Mesenchymal stem cell (in vitro differentiated cells and primary cell): ENCODE measurements around the gene WDR18.
A peak's percentile ranks its signal among the peaks of the same experiment; 100 is the strongest.

ENCODE experiments used
- DNase-seq: peaks from one replicate; pipeline ENCODE4 v3.0.0-alpha.2; 2013
- H2AFZ ChIP-seq: one replicate; pipeline ENCODE4 v1.6.1; 2013; ENCODE audit warnings: low read depth, mild to moderate bottlenecking, control low read depth, inconsistent platforms, low read length, moderate library complexity
- H2AK5ac ChIP-seq: 2 replicates; pipeline ENCODE4 v1.6.1; 2013; ENCODE audit warnings: low read length, moderate library complexity, mild to moderate bottlenecking, inconsistent platforms; ENCODE audit not compliant: severe bottlenecking
- H2BK120ac ChIP-seq: one replicate; pipeline ENCODE4 v1.6.1; 2013; ENCODE audit warnings: low read depth, mild to moderate bottlenecking, inconsistent platforms, low read length, moderate library complexity
- H2BK12ac ChIP-seq, 2 experiments: one replicate each; pipeline ENCODE4 v1.6.1; 2013; ENCODE audit warnings: inconsistent platforms in 2 of 2, low read length in 2 of 2, mild to moderate bottlenecking in 2 of 2, moderate library complexity in 2 of 2, control low read depth in 1 of 2
- H2BK15ac ChIP-seq: one replicate; pipeline ENCODE4 v1.6.1; 2013; ENCODE audit warnings: mild to moderate bottlenecking, low read depth, inconsistent platforms; ENCODE audit not compliant: poor library complexity, severe bottlenecking
- H2BK5ac ChIP-seq: 2 replicates; pipeline ENCODE4 v1.6.1; 2013; ENCODE audit warnings: low read depth, mild to moderate bottlenecking, low read length, control low read depth, inconsistent platforms; ENCODE audit not compliant: poor library complexity, severe bottlenecking
- H3K14ac ChIP-seq, 2 experiments: one replicate each; pipeline ENCODE4 v1.6.1; 2013; ENCODE audit warnings: inconsistent platforms in 2 of 2, low read length in 2 of 2, control low read depth in 1 of 2, mild to moderate bottlenecking in 1 of 2, moderate library complexity in 1 of 2
- H3K18ac ChIP-seq, 2 experiments: one replicate each; pipeline ENCODE4 v1.6.1; 2013; ENCODE audit warnings: inconsistent platforms in 2 of 2, low read length in 2 of 2, control low read depth in 1 of 2, low read depth in 1 of 2, mild to moderate bottlenecking in 1 of 2
- H3K23ac ChIP-seq, 2 experiments: one replicate each; pipeline ENCODE4 v1.6.1; 2013; ENCODE audit warnings: inconsistent platforms in 2 of 2, low read length in 2 of 2, mild to moderate bottlenecking in 2 of 2, moderate library complexity in 2 of 2, control low read depth in 1 of 2
- H3K27ac ChIP-seq: 2 replicates; pipeline ENCODE4 v1.5.1; 2013; ENCODE audit warnings: mild to moderate bottlenecking, moderate library complexity, low read length, control low read depth, inconsistent platforms; ENCODE audit not compliant: poor library complexity, severe bottlenecking
- H3K27me3 ChIP-seq, 2 experiments: 2 replicates each; pipeline versions ENCODE4 v1.6.1 to v1.7.0; 2013; ENCODE audit warnings: low read length in 2 of 2, mild to moderate bottlenecking in 2 of 2, moderate library complexity in 2 of 2, control low read depth in 1 of 2, inconsistent platforms in 1 of 2; ENCODE audit not compliant: control insufficient read depth in 1 of 2, insufficient read depth in 1 of 2
- H3K36me3 ChIP-seq, 2 experiments: 2 replicates each; pipeline versions ENCODE4 v1.6.1 to v1.7.0; 2013; ENCODE audit warnings: low read length in 2 of 2, control low read depth in 1 of 2, inconsistent platforms in 1 of 2, low read depth in 1 of 2, mild to moderate bottlenecking in 1 of 2; ENCODE audit not compliant: insufficient read depth in 2 of 2, control insufficient read depth in 1 of 2
- H3K4ac ChIP-seq, 2 experiments: one replicate each; pipeline ENCODE4 v1.6.1; 2013; ENCODE audit warnings: inconsistent platforms in 2 of 2, low read length in 2 of 2, mild to moderate bottlenecking in 2 of 2, moderate library complexity in 2 of 2, control low read depth in 1 of 2, low read depth in 1 of 2
- H3K4me1 ChIP-seq: 2 replicates; pipeline ENCODE4 v1.6.1; 2013; ENCODE audit warnings: low read depth, low read length, control low read depth; ENCODE audit not compliant: control insufficient read depth, insufficient read depth
- H3K4me2 ChIP-seq: 2 replicates; pipeline ENCODE4 v1.6.1; 2013; ENCODE audit warnings: low read length, mild to moderate bottlenecking, inconsistent platforms; ENCODE audit not compliant: poor library complexity, severe bottlenecking
- H3K4me3 ChIP-seq, 2 experiments: 2 replicates each; pipeline versions ENCODE4 v1.5.1 to v1.7.0; 2013; ENCODE audit warnings: low read length in 2 of 2, mild to moderate bottlenecking in 2 of 2, control low read depth in 1 of 2, low read depth in 1 of 2; ENCODE audit not compliant: insufficient read depth in 1 of 2
- H3K79me1 ChIP-seq: replicated peaks from 2 replicates; pipeline ENCODE4 v1.6.1; 2013; ENCODE audit warnings: mild to moderate bottlenecking, control low read depth, low read length, inconsistent platforms; ENCODE audit not compliant: poor library complexity, severe bottlenecking
- H3K9ac ChIP-seq: 2 replicates; pipeline ENCODE4 v1.7.0; 2013; ENCODE audit warnings: mild to moderate bottlenecking, low read length, moderate library complexity
- H3K9me3 ChIP-seq: 2 replicates; pipeline ENCODE4 v1.7.0; 2013; ENCODE audit warnings: mild to moderate bottlenecking, low read length; ENCODE audit not compliant: control insufficient read depth
- H4K8ac ChIP-seq: one replicate; pipeline ENCODE4 v1.6.1; 2013; ENCODE audit warnings: inconsistent platforms, mild to moderate bottlenecking, low read length, moderate library complexity
- H4K91ac ChIP-seq: one replicate; pipeline ENCODE4 v1.6.1; 2013; ENCODE audit warnings: mild to moderate bottlenecking, low read length, inconsistent platforms
- WGBS: methylation state at CpG from one replicate; pipeline ENCODE4 v1.1.7; 2013; ENCODE audit warnings: mixed read lengths; 5-methylcytosine and 5-hydroxymethylcytosine counted together

WDR18 gene

GRCh38 chr19:964116-964520 lies 20.0 kb upstream of the WDR18 start:
- Histone ChIP-seq H2BK15ac (no peak overlapping the region), H3K9ac (no peak overlapping the region), H3K18ac (peak overlapping the region in 1 of 2 experiments; percentile 49), H2AK5ac (no peak overlapping the region), H3K27ac (peak overlapping the region; percentile 22), H3K4me2 (no peak overlapping the region), H2BK120ac (no peak overlapping the region), H3K4me1 (peaks cover 48% of the 10 kb centered on the region), H3K9me3 (no peaks in the 10 kb centered on the region), H3K14ac (peak overlapping the region in 1 of 2 experiments; percentile 63), H2BK5ac (no peak overlapping the region), H3K4ac (peak overlapping the region in 1 of 2 experiments; percentile 37), H4K91ac (peak overlapping the region; percentile 65), H3K27me3 (no peaks in the 10 kb centered on the region), H3K79me1 (peaks cover 26% of the 10 kb centered on the region), H4K8ac (peak overlapping the region; percentile 27), H2BK12ac (peak overlapping the region in 1 of 2 experiments; percentile 12), H3K4me3 (no peak overlapping the region), H3K36me3 (peaks cover 66 to 91% of the 10 kb centered on the region in 2 experiments), H2AFZ (no peak overlapping the region), H3K23ac (no peak overlapping the region)
- no peak for DNase-seq
- 97% methylated on average over 16 of the region's 16 CpGs for WGBS

DNA sequence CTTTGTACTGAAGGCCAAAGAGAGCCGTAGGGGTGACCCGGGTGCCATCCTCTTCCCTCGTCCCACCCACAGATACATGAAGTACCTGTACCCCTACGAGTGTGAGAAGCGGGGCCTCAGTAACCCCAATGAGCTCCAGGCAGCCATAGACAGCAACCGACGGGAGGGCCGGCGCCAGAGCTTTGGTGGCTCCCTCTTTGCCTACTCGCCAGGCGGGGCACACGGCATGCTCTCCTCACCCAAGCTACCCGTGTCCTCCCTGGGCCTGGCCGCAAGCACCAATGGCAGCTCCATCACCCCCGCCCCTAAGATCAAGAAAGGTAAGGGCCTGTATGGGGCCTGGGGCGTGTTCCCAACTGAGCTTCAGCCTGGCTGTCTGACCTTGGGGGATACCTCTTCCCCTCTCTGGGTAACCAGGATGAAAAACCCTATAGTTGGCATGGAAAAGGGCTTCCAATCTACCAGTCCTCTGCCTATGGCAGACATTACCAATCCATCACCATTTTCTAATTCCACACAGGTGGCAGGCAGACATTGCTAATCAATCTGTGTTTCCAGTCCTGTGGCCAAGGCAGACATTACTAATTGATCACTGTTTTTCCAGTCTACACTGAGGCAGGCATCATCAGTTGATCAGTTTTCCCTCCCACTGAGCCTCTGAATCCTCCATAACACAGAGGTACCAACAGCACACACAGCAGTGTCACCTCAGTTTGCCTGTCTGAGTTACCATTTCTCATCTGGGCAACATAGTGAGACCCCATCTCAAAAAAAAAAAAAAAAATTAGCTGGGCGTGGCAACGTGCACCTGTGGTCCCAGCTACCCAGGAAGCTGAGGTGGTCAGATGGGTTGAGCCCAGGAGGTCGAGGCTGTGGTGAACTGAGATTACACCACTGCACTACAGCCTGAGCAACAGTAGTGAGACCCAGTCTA lies 19.1 kb upstream of the WDR18 start:
- H4K8ac ChIP-seq = no peak overlapping the region
- H3K27ac ChIP-seq = no peak overlapping the region
- H3K14ac ChIP-seq = no peak overlapping the region
- H3K4me2 ChIP-seq = no peak overlapping the region
- H3K23ac ChIP-seq = no peak overlapping the region
- no peak overlapping the region for H3K4ac ChIP-seq
- H3K27me3 ChIP-seq = no peaks in the 10 kb centered on the region
- no peak overlapping the region for H2BK120ac ChIP-seq
- no peak overlapping the region for H3K4me3 ChIP-seq
- 98% methylated on average over 19 of the region's 19 CpGs for WGBS
- H2AFZ ChIP-seq = no peak overlapping the region
- no peak overlapping the region for H3K9ac ChIP-seq
- peak overlapping the region; percentile 10 for H2BK5ac ChIP-seq
- H3K36me3 ChIP-seq = peaks cover 64 to 90% of the 10 kb centered on the region in 2 experiments
- peak overlapping the region in 1 of 2 experiments; percentile 54 for H2BK12ac ChIP-seq
- peaks cover 26% of the 10 kb centered on the region for H3K79me1 ChIP-seq
- no peak overlapping the region for H4K91ac ChIP-seq
- H3K9me3 ChIP-seq = no peaks in the 10 kb centered on the region
- peak overlapping the region in 1 of 2 experiments; percentile 28 for H3K18ac ChIP-seq
- peaks cover 43% of the 10 kb centered on the region for H3K4me1 ChIP-seq
- no peak overlapping the region for H2BK15ac ChIP-seq
- DNase-seq = peak; percentile 20
- H2AK5ac ChIP-seq = no peak overlapping the region

GRCh38 chr19:966485-967088 lies 17.6 kb upstream of the WDR18 start:
- no peak overlapping the region for H4K8ac ChIP-seq
- WGBS = 95% methylated on average over 16 of the region's 17 CpGs
- H3K9me3 ChIP-seq = peaks cover 8% of the 10 kb centered on the region
- peak overlapping the region; percentile 62 for H2BK15ac ChIP-seq
- no peak overlapping the region for H3K4me3 ChIP-seq
- no peak overlapping the region for H2BK12ac ChIP-seq
- no peak overlapping the region for H2BK120ac ChIP-seq
- H3K4ac ChIP-seq = no peak overlapping the region
- no peak overlapping the region for H4K91ac ChIP-seq
- H3K23ac ChIP-seq = no peak overlapping the region
- H3K27me3 ChIP-seq = no peaks in the 10 kb centered on the region
- no peak overlapping the region for H2AFZ ChIP-seq
- no peak overlapping the region for H3K4me2 ChIP-seq
- H2AK5ac ChIP-seq = no peak overlapping the region
- H3K14ac ChIP-seq = no peak overlapping the region
- no peak overlapping the region for H3K27ac ChIP-seq
- H3K79me1 ChIP-seq = peaks cover 23% of the 10 kb centered on the region
- H3K18ac ChIP-seq = no peak overlapping the region
- peaks cover 70 to 90% of the 10 kb centered on the region in 2 experiments for H3K36me3 ChIP-seq
- H2BK5ac ChIP-seq = no peak overlapping the region
- no peak overlapping the region for H3K9ac ChIP-seq
- H3K4me1 ChIP-seq = peaks cover 30% of the 10 kb centered on the region
- DNase-seq = no peak

GRCh38 chr19:970695-971094 lies 13.4 kb upstream of the WDR18 start:
- H2AFZ ChIP-seq = no peak overlapping the region
- no peak overlapping the region for H3K18ac ChIP-seq
- no peak overlapping the region for H3K4me3 ChIP-seq
- no peak overlapping the region for H3K9ac ChIP-seq
- peaks cover 53 to 88% of the 10 kb centered on the region in 2 experiments for H3K36me3 ChIP-seq
- no peak overlapping the region for H2BK12ac ChIP-seq
- H3K14ac ChIP-seq = no peak overlapping the region
- WGBS = 85% methylated on average over 14 of the region's 14 CpGs
- no peaks in the 10 kb centered on the region for H3K27me3 ChIP-seq
- H3K4me1 ChIP-seq = peaks cover 5% of the 10 kb centered on the region
- no peak overlapping the region for H2BK5ac ChIP-seq
- peaks cover 20% of the 10 kb centered on the region for H3K79me1 ChIP-seq
- H3K9me3 ChIP-seq = peaks cover 8% of the 10 kb centered on the region
- H3K27ac ChIP-seq = no peak overlapping the region
- no peak overlapping the region for H2AK5ac ChIP-seq
- no peak overlapping the region for H2BK15ac ChIP-seq
- H4K8ac ChIP-seq = peak overlapping the region; percentile 19
- H4K91ac ChIP-seq = no peak overlapping the region
- no peak overlapping the region for H3K23ac ChIP-seq
- no peak overlapping the region for H3K4me2 ChIP-seq
- DNase-seq = peak; percentile 17
- H2BK120ac ChIP-seq = no peak overlapping the region
- no peak overlapping the region for H3K4ac ChIP-seq
